Measurements from ENCODE around the gene WFIKKN1.

Gene WFIKKN1

DNA sequence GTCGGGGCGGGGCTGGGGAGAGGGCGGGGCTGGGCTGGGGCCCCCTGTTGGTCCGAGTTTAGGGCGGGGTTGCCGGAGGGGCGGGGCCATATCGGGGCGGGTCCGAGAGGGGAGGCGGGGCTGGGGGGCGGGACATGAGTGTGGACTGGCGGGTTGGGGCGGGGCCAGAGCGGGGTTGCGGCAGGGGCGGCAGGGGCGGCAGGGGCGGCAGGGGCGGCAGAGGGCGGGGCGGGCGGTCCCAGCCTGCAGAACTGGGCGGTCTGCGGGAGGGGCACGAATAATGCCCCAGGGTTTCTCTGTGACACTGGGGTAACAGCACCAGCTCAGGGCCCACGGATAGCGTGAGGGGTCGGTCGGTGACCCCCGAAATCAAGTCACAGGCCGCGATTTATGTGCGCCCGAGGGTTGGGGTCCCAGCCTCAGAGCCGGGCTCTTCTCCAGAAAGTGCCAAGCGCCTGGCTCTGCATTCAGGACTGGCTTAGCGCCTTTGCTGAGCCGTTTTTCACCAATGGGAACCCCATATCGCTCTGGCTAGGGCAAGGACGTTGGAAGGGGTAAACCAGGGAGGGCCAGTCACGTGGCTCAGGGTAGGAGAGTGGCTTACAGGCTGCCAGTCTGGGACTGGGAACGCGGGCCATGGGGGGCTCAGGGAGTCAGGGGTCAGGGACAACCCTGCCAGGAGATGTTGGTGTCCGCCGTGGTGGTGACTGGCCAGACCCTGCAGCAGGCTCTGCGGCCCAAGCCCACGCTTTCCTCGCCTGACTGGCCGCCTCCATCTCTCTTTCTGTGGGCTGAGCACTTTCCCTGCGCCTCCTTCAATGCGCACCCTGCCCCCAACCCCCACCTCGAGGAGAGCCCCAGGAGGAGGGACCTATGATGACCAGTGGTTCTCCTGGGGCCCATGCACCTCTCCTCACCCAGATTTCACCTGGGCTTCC is 6.6 kb downstream of the WFIKKN1 start:
- no peak for DNase-seq (ENCODE audit: low read depth)
- TF ChIP-seq, protein P1, sequence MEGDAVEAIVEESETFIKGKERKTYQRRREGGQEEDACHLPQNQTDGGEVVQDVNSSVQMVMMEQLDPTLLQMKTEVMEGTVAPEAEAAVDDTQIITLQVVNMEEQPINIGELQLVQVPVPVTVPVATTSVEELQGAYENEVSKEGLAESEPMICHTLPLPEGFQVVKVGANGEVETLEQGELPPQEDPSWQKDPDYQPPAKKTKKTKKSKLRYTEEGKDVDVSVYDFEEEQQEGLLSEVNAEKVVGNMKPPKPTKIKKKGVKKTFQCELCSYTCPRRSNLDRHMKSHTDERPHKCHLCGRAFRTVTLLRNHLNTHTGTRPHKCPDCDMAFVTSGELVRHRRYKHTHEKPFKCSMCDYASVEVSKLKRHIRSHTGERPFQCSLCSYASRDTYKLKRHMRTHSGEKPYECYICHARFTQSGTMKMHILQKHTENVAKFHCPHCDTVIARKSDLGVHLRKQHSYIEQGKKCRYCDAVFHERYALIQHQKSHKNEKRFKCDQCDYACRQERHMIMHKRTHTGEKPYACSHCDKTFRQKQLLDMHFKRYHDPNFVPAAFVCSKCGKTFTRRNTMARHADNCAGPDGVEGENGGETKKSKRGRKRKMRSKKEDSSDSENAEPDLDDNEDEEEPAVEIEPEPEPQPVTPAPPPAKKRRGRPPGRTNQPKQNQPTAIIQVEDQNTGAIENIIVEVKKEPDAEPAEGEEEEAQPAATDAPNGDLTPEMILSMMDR (IDR thresholded peaks at IDR 0.05; ENCODE audit: low read depth, low read length, missing control alignments), result no peak
- peak overlapping the region; percentile 92 for H3K4me3 ChIP-seq (ENCODE audit: low read depth, low read length)

DNA sequence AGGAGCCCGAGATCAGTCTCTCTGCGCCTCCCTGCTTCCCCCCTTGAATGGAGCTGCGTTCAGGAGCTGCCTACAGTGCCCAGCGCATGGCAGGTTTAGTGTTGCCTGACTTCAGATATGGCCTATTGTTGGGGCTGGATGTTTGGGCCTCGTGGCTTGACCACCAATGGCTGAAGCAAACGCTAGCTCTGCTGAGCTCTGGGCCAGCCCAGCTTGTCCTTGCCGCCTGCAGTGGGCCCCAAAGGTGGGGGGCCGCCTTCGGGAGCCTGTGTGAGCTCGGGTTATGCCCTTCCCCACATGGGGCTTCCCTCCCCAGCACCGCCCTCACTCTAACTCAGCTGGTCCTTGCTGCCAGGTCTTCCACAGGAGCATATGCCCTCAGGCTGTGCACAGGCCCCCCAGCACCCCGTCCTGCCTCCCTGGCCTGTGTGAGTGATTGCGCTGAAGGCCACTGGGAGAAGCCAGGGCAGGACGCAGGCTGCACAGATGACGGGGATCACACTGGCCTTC is 7.3 kb downstream of the WFIKKN1 start:
- TF ChIP-seq, protein P1 (IDR thresholded peaks at IDR 0.05; ENCODE audit: low read depth, low read length, missing control alignments), result no peak
- DNase-seq (ENCODE audit: low read depth), result no peak
- no peak overlapping the region for H3K4me3 ChIP-seq (ENCODE audit: low read depth, low read length)

DNA sequence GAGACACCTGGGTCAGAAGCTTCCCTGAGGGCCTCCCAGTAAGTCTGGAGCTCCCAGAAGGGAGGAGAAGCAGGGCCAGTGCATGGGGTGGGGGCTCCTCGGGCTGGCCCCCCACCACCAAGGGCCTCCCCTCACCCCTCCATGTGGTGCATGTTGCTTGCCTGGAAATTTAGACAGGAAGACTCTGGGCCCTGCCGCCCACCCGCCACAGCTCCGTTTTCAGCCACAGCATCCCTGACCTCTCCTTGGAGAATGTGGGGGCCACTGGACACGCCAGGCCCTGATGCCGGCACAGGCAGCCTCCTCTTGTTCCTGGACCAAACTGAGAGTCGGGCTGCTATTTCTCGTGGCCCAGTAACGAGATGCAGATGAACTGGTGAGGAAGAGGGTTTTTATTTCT is 8.1 kb downstream of the WFIKKN1 start:
- TF ChIP-seq, protein P1 (IDR thresholded peaks at IDR 0.05; ENCODE audit: low read depth, low read length, missing control alignments), result no peak
- no peak overlapping the region for H3K4me3 ChIP-seq (ENCODE audit: low read depth, low read length)

DNA sequence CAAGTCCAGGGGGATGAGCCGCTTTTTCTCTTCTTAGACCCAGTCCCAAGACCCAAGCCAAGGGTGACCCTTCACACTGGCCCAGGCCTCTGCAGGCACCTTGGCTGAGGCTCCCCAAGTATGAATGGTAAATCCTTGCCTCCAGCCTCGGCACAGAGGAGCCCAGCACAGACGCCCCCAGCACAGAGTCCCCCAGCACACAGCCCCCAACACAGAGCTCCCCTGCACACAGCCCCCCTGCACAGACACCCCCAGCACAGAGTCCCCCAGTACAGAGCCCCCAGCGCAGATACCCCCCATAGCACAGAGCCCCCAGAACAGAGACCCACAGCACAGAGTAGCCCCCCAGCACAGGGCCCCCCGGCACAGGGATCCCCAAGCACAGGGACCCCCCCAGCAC is 9.8 kb downstream of the WFIKKN1 start:
- no peak for DNase-seq (ENCODE audit: low read depth)
- peak overlapping the region; percentile 79; the same call in 1 of the 2 replicates for H3K4me3 ChIP-seq (ENCODE audit: low read depth, low read length)

More for the DNA sequence above, 8.1 kb downstream of the WFIKKN1 start:
- DNase-seq (ENCODE audit: low read depth), result no peak

DNA sequence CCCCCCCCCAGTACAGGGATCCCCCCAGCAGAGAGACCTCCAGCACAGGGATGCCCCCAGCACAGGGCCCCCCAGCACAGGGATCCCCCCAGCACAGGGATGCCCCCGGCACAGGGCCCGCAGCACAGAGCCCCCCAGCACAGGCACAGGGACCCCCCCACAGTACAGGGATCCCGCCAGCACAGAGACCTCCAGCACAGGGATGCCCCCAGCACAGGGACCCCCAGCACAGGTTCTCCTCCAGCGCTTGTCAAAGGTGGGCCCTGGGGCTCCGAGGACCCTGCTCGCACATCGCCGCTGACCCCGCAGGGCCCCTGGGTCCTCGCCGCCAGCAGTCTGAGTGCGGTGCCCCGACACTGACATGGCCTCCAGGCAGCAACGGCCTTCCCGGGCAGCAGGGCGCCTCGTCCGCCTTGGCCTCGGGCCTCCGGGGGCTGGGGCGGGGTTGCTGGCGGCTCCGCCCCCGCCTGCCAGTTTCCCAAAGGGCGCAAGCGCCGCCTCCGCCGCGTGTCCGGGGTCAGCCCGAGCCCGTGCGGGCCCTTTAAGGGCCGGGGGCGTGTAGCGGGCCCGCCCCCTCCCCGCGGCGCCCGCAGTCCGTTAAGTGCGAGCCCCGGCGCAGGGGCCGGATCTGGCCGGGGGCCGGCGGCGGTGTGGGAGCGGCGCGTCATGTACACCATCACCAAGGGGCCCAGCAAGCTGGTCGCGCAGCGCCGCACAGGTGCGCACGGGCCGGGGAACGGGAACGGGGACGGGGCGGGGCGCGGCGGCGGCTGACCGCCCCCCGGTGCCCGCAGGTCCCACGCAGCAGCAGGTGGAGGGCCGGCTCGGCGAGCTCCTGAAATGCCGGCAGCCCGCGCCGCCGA is 10.8 kb downstream of the WFIKKN1 start, which contains the start of gene MCRIP2:
Gene MCRIP2 (plus strand): TSS at position 503 of the 863 bp plus-strand sequence. CDS start 164 bp downstream, at position 667.
- H3K4me3 ChIP-seq (ENCODE audit: low read depth, low read length), result peak within 1 kb of the TSS; percentile 79
- TF ChIP-seq, protein P1 (IDR thresholded peaks at IDR 0.05; ENCODE audit: low read depth, low read length, missing control alignments), result no peak
- DNase-seq (ENCODE audit: low read depth), result peak; percentile 39

More for the DNA sequence above, 9.8 kb downstream of the WFIKKN1 start:
- TF ChIP-seq, protein P1 (IDR thresholded peaks at IDR 0.05; ENCODE audit: low read depth, low read length, missing control alignments), result no peak

DNA sequence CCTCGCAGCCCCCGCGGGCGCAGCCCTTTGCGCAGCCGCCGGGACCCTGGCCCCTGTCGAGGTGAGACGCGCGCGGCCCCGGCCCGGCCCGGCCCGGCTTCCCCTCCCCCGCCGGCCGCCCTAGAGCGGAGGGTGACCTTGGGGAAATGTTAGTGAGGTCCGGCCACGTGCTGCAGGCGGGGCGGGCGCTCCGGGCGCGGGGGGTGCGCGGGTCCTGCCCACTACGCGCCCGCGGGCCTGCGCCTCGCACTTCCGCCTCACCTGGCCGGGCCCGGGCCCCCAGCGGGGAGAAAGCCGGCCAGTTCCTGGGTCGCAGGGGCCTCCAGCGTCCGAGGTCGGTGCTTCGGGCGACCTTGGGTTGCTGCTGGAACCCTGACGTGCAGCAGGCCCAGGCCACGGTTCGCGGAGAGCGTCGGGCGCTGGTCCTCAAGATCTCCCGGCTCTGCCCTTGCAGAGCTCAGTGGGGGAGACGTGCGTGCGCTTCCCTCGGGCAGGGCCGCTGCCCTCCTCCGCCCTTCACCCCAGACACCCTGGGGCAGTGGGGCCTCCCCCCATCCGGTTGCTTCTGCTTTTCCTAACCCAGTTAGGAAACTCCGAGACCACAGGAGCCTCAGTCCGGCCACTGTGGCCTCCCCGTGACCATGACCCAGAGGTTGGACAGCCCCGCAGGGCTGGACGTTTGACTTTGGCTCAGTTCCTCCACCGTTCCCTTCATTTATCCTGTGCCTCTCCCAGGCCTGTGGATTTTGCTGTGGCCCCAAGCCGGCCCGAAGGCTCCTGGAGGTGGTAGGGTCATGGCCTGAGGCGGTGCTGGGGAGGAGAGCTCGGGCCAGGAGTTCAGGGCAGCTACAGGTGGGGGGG is 11.6 kb downstream of the WFIKKN1 start:
- DNase-seq (ENCODE audit: low read depth), result no peak
- TF ChIP-seq, protein P1 (IDR thresholded peaks at IDR 0.05; ENCODE audit: low read depth, low read length, missing control alignments), result no peak
- H3K4me3 ChIP-seq (ENCODE audit: low read depth, low read length), result peak overlapping the region; percentile 79
